Activated naive CD8-positive, alpha-beta T cell (primary cell): Measurements from ENCODE around the gene C12orf76.
"Not testable (repeated sequence)": the region's sequence is repeated elsewhere in the genome, so short reads cannot be mapped to it uniquely, and the experiment has no call there.

Experiments
- H3K27ac Mint-ChIP-seq: one replicate; pipeline ENCODE4 v1.8.0; 2021; ENCODE audit warnings: mixed read lengths
- H3K27me3 Mint-ChIP-seq: one replicate; pipeline ENCODE4 v1.8.0; 2021; ENCODE audit warnings: mixed read lengths
- H3K36me3 Mint-ChIP-seq: one replicate; pipeline ENCODE4 v1.8.0; 2021; ENCODE audit warnings: mixed read lengths
- H3K4me1 Mint-ChIP-seq: one replicate; pipeline ENCODE4 v1.8.0; 2021; ENCODE audit warnings: low read depth, mixed read lengths
- H3K4me3 Mint-ChIP-seq: one replicate; pipeline ENCODE4 v1.8.0; 2021; ENCODE audit warnings: mild to moderate bottlenecking, mixed read lengths
- H3K9me3 Mint-ChIP-seq: one replicate; pipeline ENCODE4 v1.8.0; 2021; ENCODE audit warnings: low read depth, mixed read lengths

C12orf76 gene

GRCh38 chr12:110048242-110049027 is at the start of gene C12orf76:
TSS of gene C12orf76 (minus strand) at chr12:110048522. CDS start at chr12:110048495, 27 bp downstream.
- no peaks in the 10 kb centered on the region for H3K27me3 Mint-ChIP-seq
- H3K4me1 Mint-ChIP-seq, result peaks cover 29% of the 10 kb centered on the region
- no peaks in the 10 kb centered on the region for H3K36me3 Mint-ChIP-seq
- no peaks in the 10 kb centered on the region for H3K9me3 Mint-ChIP-seq
- H3K4me3 Mint-ChIP-seq, result peak within 1 kb of the TSS; percentile 93
- peak within 1 kb of the TSS; percentile 98 for H3K27ac Mint-ChIP-seq

GRCh38 chr12:110093631-110094311 is 45.4 kb upstream of the C12orf76 start:
- H3K36me3 Mint-ChIP-seq, result no peaks in the 10 kb centered on the region
- peaks cover 8% of the 10 kb centered on the region for H3K27me3 Mint-ChIP-seq
- no peaks in the 10 kb centered on the region for H3K4me1 Mint-ChIP-seq
- no peaks in the 10 kb centered on the region for H3K9me3 Mint-ChIP-seq
- H3K4me3 Mint-ChIP-seq, result no peak overlapping the region
- no peak overlapping the region for H3K27ac Mint-ChIP-seq

GRCh38 chr12:110091136-110091711 is 42.9 kb upstream of the C12orf76 start:
- Mint-ChIP-seq H3K9me3 (no peaks in the 10 kb centered on the region), H3K4me3 (no peak overlapping the region), H3K27me3 (peaks cover 8% of the 10 kb centered on the region), H3K27ac (no peak overlapping the region), H3K4me1 (no peaks in the 10 kb centered on the region), H3K36me3 (no peaks in the 10 kb centered on the region)

GRCh38 chr12:110090266-110091135 is 42.2 kb upstream of the C12orf76 start:
- H3K27ac Mint-ChIP-seq, result no peak overlapping the region
- H3K9me3 Mint-ChIP-seq, result no peaks in the 10 kb centered on the region
- H3K36me3 Mint-ChIP-seq, result no peaks in the 10 kb centered on the region
- no peaks in the 10 kb centered on the region for H3K4me1 Mint-ChIP-seq
- peaks cover 10% of the 10 kb centered on the region for H3K27me3 Mint-ChIP-seq
- H3K4me3 Mint-ChIP-seq, result no peak overlapping the region

- Mint-ChIP-seq H3K4me1 (no peaks in the 10 kb centered on the region), H3K27ac (no peak overlapping the region), H3K27me3 (peaks cover 9% of the 10 kb centered on the region), H3K9me3 (no peaks in the 10 kb centered on the region), H3K36me3 (no peaks in the 10 kb centered on the region), H3K4me3 (no peak overlapping the region)
These were observed 40.6 kb upstream of the C12orf76 start for GRCh38 chr12:110088936-110089335.

GRCh38 chr12:110088216-110088615 is 39.9 kb upstream of the C12orf76 start:
- not testable (repeated sequence) for H3K4me3 Mint-ChIP-seq, H3K27ac Mint-ChIP-seq, H3K27me3 Mint-ChIP-seq, H3K36me3 Mint-ChIP-seq, H3K4me1 Mint-ChIP-seq, H3K9me3 Mint-ChIP-seq

GRCh38 chr12:110084314-110085015 is 36.1 kb upstream of the C12orf76 start:
- Mint-ChIP-seq H3K27me3 (peaks cover 2% of the 10 kb centered on the region), H3K36me3 (peaks cover 3% of the 10 kb centered on the region), H3K9me3 (peaks cover 4% of the 10 kb centered on the region), H3K27ac (no peak overlapping the region), H3K4me3 (no peak overlapping the region), H3K4me1 (peaks cover 14% of the 10 kb centered on the region)

GRCh38 chr12:110080410-110080809 is 32.1 kb upstream of the C12orf76 start:
- Mint-ChIP-seq H3K27ac (peak overlapping the region; percentile 100), H3K9me3 (peaks cover 4% of the 10 kb centered on the region), H3K4me1 (peaks cover 33% of the 10 kb centered on the region), H3K4me3 (peak overlapping the region; percentile 10), H3K36me3 (peaks cover 3% of the 10 kb centered on the region), H3K27me3 (no peaks in the 10 kb centered on the region)

- H3K4me3 Mint-ChIP-seq, result peak overlapping the region; percentile 83
- no peaks in the 10 kb centered on the region for H3K27me3 Mint-ChIP-seq
- H3K27ac Mint-ChIP-seq, result peak overlapping the region; percentile 100
- H3K9me3 Mint-ChIP-seq, result peaks cover 4% of the 10 kb centered on the region
- peaks cover 3% of the 10 kb centered on the region for H3K36me3 Mint-ChIP-seq
- peaks cover 35% of the 10 kb centered on the region for H3K4me1 Mint-ChIP-seq
These were observed 31.4 kb upstream of the C12orf76 start for GRCh38 chr12:110079477-110080400.

GRCh38 chr12:110077800-110078199 is 29.5 kb upstream of the C12orf76 start:
- no peaks in the 10 kb centered on the region for H3K27me3 Mint-ChIP-seq
- peaks cover 4% of the 10 kb centered on the region for H3K9me3 Mint-ChIP-seq
- peaks cover 6% of the 10 kb centered on the region for H3K36me3 Mint-ChIP-seq
- peak overlapping the region; percentile 100 for H3K27ac Mint-ChIP-seq
- H3K4me1 Mint-ChIP-seq, result peaks cover 53% of the 10 kb centered on the region
- H3K4me3 Mint-ChIP-seq, result no peak overlapping the region

GRCh38 chr12:110075880-110076279 is 27.6 kb upstream of the C12orf76 start:
- peaks cover 4% of the 10 kb centered on the region for H3K9me3 Mint-ChIP-seq
- H3K27me3 Mint-ChIP-seq, result no peaks in the 10 kb centered on the region
- H3K4me3 Mint-ChIP-seq, result no peak overlapping the region
- peaks cover 59% of the 10 kb centered on the region for H3K4me1 Mint-ChIP-seq
- H3K36me3 Mint-ChIP-seq, result peaks cover 9% of the 10 kb centered on the region
- no peak overlapping the region for H3K27ac Mint-ChIP-seq

- Mint-ChIP-seq H3K27me3 (no peaks in the 10 kb centered on the region), H3K27ac (peak overlapping the region; percentile 72), H3K36me3 (peaks cover 5% of the 10 kb centered on the region), H3K9me3 (no peaks in the 10 kb centered on the region), H3K4me3 (no peak overlapping the region), H3K4me1 (peaks cover 42% of the 10 kb centered on the region)
These were observed 25.8 kb upstream of the C12orf76 start for GRCh38 chr12:110074089-110074488.

- Mint-ChIP-seq H3K36me3 (peaks cover 5% of the 10 kb centered on the region), H3K4me1 (peaks cover 36% of the 10 kb centered on the region), H3K27ac (peak overlapping the region; percentile 84), H3K9me3 (no peaks in the 10 kb centered on the region), H3K27me3 (no peaks in the 10 kb centered on the region), H3K4me3 (peak overlapping the region; percentile 90)
These were observed 24.9 kb upstream of the C12orf76 start for GRCh38 chr12:110073049-110073831.
